Glomerular visceral epithelial cell (primary cell): ENCODE results near the gene COLEC12.

Experiments
- DNase-seq: peaks from one replicate; pipeline ENCODE4 v3.0.0-alpha.2; 2016; ENCODE audit errors: extremely low spot score

COLEC12 gene

DNA sequence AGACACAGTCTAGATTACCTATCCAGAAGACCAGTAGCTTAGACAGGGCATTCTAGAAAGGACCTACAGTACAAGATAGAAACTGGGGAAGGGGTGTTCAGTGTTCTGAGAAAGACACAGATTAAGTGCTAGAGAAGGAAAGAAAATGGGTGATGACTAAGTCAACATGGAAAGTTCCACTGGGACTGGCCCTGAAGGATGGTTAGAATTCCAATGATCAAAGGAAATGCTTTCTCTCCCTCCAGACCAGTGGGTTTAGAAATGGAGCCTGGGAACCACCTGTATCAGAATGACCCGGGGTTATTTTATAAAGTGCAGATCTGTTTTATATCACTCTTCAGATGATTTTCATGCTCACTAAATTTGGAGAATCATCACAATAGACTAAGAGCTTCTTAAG is 5.8 kb upstream of the COLEC12 start:
- DNase-seq, result no peak

GRCh38 chr18:505483-506122 is 5.1 kb upstream of the COLEC12 start:
- DNase-seq, result no peak

- no peak for DNase-seq
Measured at GRCh38 chr18:501406-501714, 859 bp upstream of the COLEC12 start.

- no peak for DNase-seq
Measured at GRCh38 chr18:499776-500631, 497 bp downstream of the COLEC12 start.

DNA sequence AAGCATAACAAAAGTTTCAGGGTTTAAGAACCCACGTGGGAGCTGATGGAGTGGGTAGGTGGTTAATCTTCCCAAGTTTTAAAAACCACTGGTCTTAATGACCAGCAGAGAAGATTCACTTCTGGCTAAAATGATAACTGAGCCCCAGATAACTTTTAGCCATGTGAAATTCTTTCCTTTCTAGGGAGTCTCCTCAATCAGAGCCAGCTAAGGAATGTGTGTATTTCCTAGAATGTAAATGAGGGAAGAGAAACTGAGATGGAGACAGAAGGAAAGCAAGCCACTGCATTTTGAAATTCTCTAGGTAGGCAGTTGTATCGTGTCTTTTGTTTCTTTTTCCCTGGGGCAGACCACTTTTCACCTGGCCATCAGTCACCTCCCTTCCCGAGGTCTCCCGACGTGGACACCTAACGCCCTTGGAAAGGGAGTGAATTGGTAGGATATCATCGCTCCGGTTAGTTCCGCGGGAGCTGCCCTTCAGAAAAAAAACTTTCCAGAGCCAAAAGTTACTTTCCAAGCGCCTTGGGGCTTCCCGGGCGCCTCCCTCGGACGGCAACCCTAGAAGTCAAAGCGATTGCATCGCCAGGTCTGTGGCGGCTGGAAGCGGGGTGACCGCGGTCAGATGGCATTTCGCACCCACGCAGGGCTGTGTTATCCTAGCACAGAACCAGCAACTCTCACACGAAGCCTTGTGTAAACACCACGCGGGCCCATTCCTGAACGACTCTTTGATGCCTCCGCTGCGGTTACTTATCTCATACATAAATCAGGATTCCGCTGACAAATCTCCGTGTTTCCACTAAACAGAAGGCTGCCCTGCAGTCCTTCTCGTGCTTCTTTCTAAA is 1.3 kb downstream of the COLEC12 start:
- DNase-seq, result peak; percentile 58

DNA sequence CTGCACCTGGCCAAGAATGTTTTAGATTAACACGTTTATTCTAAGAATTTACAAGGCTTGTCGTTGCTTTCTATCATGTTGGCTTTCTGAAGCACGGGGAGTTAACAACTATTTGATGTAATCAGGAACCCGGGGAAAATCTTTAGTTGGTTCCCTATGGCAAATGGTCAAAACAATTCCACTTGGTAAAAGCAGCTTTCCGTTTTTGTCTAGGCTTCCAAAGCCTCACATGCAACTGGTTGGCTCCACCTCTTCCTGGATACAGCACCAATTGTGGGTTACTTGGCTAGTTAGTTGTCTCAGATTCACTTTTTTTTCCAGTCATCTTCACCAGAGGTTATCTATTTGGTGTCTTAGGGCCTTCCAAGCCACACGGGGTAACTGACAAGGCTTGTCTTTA is 2.8 kb downstream of the COLEC12 start:
- DNase-seq, result no peak

- DNase-seq, result no peak
Measured at GRCh38 chr18:495452-495851, 5.0 kb downstream of the COLEC12 start.

DNA sequence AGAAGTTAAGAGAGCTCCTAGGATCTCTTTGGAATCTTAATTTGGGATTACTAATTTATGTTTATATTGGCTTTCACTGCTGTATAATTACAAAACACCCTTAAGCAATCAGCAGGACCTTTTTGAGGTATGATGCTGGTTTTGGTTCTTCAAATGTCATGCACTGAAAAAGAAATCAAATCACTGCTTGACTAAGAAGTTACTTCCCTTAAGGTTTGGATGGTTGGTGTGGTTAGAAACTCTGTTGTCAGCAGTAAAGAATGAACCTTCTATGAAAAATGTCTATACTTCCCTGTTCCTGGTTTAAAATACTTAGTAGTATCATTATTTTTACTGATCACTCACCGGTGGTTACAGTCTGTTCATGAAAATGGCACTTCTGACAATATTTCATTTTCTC is 5.5 kb downstream of the COLEC12 start:
- DNase-seq, result no peak

DNA sequence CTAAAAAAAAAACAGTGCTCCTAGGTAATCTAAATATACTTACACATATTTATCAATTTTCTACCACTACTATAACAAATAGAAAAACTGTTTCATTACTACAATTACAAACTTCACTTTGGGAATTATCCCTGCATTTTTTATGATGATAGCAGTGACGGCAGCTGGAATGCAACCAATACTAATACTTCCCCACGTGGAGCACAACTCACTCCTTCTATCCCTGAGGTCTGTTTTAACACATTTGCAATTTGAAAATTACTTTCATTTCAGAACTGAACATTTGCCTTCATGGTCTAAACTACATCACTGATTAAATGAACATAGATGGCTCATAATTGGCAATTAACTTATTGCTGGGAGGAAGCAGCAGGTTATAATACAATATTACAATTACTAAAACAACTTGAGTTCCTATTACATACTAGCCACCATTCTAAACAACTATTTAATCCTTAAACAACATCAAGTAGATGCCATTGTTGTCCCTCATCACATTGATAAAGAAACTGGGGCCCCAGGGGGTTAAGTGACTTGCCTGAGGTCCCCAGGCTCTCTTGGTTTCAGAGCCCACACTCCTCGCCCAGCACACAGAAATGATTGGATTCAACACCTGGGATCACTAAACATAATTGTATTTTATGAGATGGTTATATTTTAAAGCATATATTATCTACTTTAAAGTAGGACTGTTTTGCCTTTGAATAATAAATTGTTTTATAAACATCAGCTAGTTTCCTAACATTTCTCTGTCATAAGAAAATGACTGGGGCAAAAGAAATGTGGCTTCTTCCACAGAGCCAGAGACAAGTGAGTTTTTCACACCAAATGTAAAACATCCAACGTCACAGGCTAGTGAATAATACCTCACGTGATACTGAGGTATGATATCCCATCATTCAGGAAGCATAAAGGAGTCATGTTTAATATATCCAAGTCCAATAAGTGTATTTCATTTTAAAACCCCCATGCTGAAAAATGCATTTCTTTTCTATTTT is 6.2 kb downstream of the COLEC12 start:
- DNase-seq, result no peak

- no peak for DNase-seq
Measured at GRCh38 chr18:492451-492850, 8.1 kb downstream of the COLEC12 start.

DNA sequence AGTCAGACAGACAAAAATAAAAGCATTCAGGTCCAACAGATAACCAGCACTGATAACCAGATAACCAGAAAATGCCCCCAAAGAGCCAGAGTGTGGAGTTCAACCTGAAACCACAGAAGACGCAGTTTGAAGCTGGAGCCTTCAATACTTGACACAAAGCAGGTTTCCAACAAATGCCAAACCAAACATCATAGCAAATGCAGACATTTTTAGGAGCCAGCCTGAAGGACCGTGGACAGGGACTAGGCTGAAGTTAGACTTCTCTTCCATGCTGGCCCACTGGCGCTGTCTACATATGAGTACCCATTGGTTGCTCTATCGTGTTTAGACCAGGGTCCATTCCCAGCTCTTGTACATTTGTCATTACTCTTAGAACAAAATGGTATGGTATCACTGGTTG is 9.9 kb downstream of the COLEC12 start:
- DNase-seq, result no peak

DNA sequence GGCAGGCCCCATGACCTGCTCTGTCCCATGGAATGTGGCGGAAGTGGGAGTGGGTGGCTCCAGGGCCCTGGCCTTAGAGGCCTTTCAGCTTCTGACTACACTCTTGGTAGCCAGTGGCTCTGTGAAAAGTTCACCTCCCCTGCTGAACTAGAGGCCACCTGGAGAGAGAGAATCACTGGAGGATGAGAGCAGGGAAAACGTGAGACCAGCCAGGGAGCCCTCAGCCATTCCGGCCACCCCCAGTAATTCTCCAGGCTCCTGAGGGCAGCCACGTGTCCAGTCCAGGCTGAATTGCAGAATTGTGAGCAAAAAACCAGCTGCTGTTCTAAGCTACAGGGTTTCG is 10.5 kb downstream of the COLEC12 start:
- DNase-seq, result no peak

GRCh38 chr18:489244-490023 is 11.1 kb downstream of the COLEC12 start:
- DNase-seq, result peak; percentile 38

DNA sequence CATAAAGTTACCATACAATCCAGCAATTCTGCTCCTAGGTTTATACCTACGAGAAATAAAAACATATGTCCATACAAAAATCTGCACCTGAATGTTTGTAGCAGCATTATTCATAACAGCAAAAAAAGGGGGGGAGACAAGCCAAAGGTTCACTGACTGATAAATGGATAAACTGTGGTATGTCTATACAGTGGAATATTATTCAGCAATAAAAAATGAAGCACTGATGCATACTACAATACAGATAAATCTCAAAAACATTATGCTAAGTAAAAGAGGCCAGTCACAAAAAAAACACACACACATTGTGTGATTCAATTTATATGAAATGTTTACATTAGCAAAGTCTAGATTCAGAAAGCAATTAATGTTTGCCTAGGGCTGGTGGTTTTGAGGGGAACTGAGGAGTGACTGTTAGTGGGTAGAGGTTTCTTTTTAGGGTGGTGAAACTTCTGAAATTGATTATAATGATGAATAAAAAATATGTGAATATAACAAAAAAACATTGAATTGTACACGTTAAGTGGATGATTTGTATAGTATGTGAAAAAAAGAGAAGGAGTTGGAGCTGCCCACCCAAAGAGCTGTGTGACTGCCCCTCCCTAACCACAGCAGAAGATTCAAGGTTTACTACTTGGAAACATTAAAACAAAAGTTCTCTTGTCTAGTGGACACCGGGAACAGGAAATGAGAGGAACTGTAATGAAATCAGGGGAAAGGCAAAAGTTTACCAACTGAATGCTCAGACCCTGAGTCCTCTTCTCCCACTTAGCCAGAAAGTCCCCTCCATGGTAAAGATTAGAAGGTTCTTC is 13.4 kb downstream of the COLEC12 start:
- no peak for DNase-seq

GRCh38 chr18:484749-485464 is 15.6 kb downstream of the COLEC12 start:
- no peak for DNase-seq

GRCh38 chr18:478681-479080 is 21.8 kb downstream of the COLEC12 start:
- DNase-seq, result no peak

DNA sequence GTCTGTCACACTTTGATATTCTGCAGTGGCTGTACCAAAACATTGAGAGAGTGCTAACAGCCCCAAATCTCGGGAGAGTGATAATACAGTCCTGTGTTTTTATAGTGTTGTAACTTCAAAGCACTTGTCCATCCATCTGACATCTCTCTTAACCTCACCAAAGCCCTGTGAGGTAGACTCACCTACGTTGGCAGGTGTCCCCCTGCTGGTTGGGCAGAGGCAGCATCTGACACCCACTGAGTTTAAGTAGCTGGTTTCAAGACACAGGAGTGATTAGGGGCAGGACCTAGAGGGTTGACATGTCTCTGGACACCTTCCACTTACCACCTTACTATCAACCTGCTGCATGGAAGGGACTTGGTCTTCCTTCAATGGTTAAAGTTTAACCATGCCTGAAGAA is 22.9 kb downstream of the COLEC12 start:
- no peak for DNase-seq

DNA sequence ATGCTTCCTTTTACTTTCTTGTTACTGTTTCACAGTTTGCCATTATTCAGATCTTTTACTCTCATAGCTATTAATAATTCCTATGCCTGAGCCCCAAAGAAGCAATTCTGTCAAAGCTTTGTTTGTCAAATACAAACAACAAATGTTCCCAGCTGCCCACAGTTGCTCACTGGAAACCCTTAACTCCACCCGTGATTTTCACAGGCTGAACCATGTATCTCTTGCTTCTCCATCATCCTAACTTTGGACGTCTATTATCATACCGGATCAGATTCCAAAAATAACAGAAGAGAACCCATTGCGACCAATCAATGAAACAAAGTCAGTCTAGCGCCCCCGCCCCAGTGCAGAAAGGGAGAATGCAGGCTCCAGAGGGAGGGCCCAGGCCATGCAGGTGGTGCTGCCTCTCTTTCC is 24.2 kb downstream of the COLEC12 start:
- DNase-seq, result no peak
